NCI-H1048 (cell line): ENCODE data around the gene GSTCD.
"Not testable (repeated sequence)": the region's sequence is repeated elsewhere in the genome, so short reads cannot be mapped to it uniquely, and the experiment has no call there.

Experiments used
- DNase-seq: peaks from one replicate; lab custom pipeline; 2025; lab: John Stamatoyannopoulos, UW

The GSTCD gene

GRCh38 chr4:105715692-105716278 is 7.2 kb downstream of the GSTCD start:
- no peak for DNase-seq

GRCh38 chr4:105719204-105719603 is 10.6 kb downstream of the GSTCD start:
- no peak for DNase-seq

- DNase-seq, result no peak
Measured at GRCh38 chr4:105725623-105726022, 17.0 kb downstream of the GSTCD start.

GRCh38 chr4:105729895-105730294 is 21.3 kb downstream of the GSTCD start:
- DNase-seq, result not testable (repeated sequence)

GRCh38 chr4:105735217-105735616 is 26.6 kb downstream of the GSTCD start:
- DNase-seq, result not testable (repeated sequence)

- DNase-seq, result no peak
Measured at GRCh38 chr4:105741548-105741947, 33.0 kb downstream of the GSTCD start.

- DNase-seq, result no peak
Measured at GRCh38 chr4:105748222-105748621, 39.6 kb downstream of the GSTCD start.

GRCh38 chr4:105751718-105752299 is 43.2 kb downstream of the GSTCD start:
- no peak for DNase-seq

- DNase-seq, result peak; percentile 67
Measured at GRCh38 chr4:105753361-105753760, 44.8 kb downstream of the GSTCD start.

- DNase-seq, result no peak
Measured at GRCh38 chr4:105755375-105755774, 46.8 kb downstream of the GSTCD start.

- DNase-seq, result no peak
Measured at GRCh38 chr4:105758958-105759357, 50.4 kb downstream of the GSTCD start.

- DNase-seq, result no peak
Measured at GRCh38 chr4:105765690-105766407, 57.3 kb downstream of the GSTCD start.

- DNase-seq, result no peak
Measured at GRCh38 chr4:105767579-105767978, 59.0 kb downstream of the GSTCD start.

- not testable (repeated sequence) for DNase-seq
Measured at GRCh38 chr4:105770524-105770923, 61.9 kb downstream of the GSTCD start.

GRCh38 chr4:105772065-105772464 is 63.5 kb downstream of the GSTCD start:
- DNase-seq, result not testable (repeated sequence)

- not testable (repeated sequence) for DNase-seq
Measured at GRCh38 chr4:105775760-105776415, 67.3 kb downstream of the GSTCD start.

- DNase-seq, result no peak
Measured at GRCh38 chr4:105780176-105780575, 71.6 kb downstream of the GSTCD start.

- DNase-seq, result no peak
Measured at GRCh38 chr4:105784761-105785160, 76.2 kb downstream of the GSTCD start.

- DNase-seq, result no peak
Measured at GRCh38 chr4:105785792-105786191, 77.2 kb downstream of the GSTCD start.

GRCh38 chr4:105786748-105787147 is 78.2 kb downstream of the GSTCD start:
- DNase-seq, result no peak

- DNase-seq, result no peak
Measured at GRCh38 chr4:105797225-105797624, 88.6 kb downstream of the GSTCD start.

GRCh38 chr4:105805501-105806120 is 97.0 kb downstream of the GSTCD start:
- DNase-seq, result peak; percentile 84
